ENCODE data around the gene ARHGAP21.

Gene ARHGAP21

DNA sequence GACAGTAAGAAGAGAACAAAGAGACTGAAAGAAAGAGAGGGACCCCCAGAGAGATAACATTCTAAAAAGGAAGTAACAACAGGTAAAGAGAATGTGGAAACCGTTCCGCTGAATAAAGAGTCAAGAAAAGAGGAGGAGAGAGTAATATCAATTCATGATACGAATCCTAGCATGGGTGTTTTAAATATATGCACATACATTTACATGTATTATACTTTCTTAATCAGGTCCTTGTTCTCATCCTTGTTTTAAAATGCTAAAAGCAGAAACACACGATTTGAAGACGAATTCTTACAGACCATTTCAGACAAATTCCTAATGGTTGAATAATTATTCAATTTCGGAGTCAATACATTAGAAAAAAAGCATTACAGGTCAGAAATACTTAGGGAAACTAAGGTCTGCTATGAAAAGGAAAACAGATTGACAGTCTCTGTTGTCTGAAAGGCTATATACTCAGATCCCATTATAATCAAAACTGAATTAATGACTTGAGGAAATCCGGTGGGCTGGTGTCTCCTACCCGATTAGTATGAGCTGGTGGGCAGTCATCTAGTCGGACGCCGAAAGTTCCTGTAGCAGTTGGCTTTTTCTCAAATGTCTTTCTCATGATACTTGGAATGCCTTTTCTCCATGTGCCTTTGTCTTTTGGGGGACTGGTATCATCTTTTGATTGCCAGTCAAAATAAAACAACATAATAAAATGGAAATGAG is 127.3 kb downstream of the ARHGAP21 start:
- TF ChIP-seq, protein P1, sequence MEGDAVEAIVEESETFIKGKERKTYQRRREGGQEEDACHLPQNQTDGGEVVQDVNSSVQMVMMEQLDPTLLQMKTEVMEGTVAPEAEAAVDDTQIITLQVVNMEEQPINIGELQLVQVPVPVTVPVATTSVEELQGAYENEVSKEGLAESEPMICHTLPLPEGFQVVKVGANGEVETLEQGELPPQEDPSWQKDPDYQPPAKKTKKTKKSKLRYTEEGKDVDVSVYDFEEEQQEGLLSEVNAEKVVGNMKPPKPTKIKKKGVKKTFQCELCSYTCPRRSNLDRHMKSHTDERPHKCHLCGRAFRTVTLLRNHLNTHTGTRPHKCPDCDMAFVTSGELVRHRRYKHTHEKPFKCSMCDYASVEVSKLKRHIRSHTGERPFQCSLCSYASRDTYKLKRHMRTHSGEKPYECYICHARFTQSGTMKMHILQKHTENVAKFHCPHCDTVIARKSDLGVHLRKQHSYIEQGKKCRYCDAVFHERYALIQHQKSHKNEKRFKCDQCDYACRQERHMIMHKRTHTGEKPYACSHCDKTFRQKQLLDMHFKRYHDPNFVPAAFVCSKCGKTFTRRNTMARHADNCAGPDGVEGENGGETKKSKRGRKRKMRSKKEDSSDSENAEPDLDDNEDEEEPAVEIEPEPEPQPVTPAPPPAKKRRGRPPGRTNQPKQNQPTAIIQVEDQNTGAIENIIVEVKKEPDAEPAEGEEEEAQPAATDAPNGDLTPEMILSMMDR (IDR thresholded peaks at IDR 0.05; ENCODE audit: insufficient read depth, low read depth, low read length, missing control alignments): no peak
- no peak overlapping the region for H3K4me3 ChIP-seq (ENCODE audit: low read depth, low read length)
- DNase-seq (ENCODE audit: low read depth): no peak

DNA sequence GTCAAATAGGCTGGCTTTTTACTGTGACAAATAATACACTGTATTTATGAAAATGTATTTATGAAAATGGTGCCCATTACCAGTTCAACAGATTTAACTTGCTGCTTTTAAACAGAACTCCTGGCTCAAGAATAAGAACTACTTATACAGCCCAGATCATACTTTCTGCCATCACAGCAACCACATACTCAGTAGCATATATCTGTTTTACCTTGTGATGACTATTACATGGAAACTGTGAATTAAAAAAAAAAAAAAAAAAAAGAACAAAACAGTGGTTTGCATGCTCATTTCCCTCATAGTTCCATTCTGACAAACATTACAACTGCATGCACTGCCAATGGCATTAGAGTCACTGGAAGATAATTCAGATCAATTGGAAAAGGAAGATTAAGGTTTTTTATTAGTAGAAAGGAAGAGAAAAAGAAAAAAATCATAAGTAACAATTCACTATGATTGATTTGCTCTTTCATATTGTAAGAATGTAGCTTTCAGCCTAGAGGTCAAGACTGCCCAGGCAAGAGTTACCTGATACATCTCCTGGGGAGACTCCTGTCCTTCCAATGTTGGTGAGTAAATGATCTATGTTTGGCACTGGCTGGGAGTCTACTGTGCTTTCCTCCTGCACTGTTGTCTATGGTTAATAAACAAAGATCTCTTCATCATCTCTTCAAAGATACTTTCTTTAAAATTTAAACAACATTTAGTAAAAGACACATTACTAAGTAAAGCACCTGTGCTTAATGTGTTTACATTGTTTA is 132.8 kb downstream of the ARHGAP21 start:
- DNase-seq (ENCODE audit: low read depth): no peak
- no peak overlapping the region for H3K4me3 ChIP-seq (ENCODE audit: low read depth, low read length)
- TF ChIP-seq, protein P1 (IDR thresholded peaks at IDR 0.05; ENCODE audit: insufficient read depth, low read depth, low read length, missing control alignments): no peak

DNA sequence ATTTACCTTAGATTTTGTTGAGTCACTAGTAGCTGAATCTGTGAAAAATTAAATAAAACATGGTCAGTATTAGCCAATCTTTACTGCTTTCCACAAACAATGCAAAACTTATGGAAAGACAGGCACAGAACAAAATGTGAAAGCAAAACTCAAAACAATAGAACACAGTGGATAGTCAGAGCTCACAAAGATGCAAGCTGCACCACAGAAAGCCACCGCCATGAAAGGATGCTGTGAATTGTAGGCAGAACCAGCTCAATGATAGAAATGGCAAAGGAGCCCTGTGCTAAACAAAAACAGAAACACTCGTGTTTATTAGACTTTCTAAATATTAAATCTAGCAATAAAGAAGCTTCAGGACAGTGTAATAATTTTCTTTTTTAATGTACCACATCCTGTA is 134.4 kb downstream of the ARHGAP21 start:
- no peak for DNase-seq (ENCODE audit: low read depth)
- TF ChIP-seq, protein P1 (IDR thresholded peaks at IDR 0.05; ENCODE audit: insufficient read depth, low read depth, low read length, missing control alignments): no peak

DNA sequence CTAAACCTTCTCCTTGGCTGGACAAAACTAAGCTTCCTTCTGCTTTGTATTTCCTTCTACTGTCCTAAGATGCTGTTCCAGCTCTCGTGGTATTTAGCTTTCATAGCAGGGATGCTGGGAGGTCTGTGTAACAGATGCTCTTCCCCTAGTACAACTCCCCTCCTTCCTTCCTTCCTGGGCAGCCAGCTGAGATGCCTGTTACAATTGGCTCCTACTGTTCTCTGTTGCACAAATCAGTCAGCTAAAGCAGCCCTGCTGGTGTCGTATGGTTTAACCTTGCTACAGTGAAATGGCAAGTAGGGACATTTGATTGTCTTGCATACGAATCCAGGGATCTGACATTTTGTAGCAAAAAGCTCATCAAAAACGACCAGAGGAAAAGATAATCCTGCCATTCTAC is 143.8 kb downstream of the ARHGAP21 start:
- TF ChIP-seq, protein P1 (IDR thresholded peaks at IDR 0.05; ENCODE audit: insufficient read depth, low read depth, low read length, missing control alignments): no peak
- no peak overlapping the region for H3K4me3 ChIP-seq (ENCODE audit: low read depth, low read length)
- DNase-seq (ENCODE audit: low read depth): no peak

More for the DNA sequence above, 134.4 kb downstream of the ARHGAP21 start:
- no peak overlapping the region for H3K4me3 ChIP-seq (ENCODE audit: low read depth, low read length)

DNA sequence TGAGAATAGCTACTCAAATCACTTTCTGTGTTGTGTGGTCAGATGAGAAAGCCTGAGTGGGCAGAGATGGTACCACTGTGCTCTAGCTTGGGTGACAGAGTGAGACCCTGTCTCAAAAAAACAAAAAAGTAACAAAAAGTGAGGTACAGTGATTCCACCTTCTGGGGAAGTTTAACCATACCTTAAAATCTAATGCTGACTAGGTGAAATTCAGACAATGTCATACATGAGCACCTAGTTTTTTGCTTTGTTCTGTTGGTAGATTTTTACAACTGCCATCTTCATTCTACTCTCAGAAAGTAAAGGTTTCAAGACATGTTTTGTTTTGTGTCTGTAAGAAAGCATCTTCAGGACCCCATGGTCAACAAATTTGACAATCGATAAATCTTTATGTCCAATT is 144.2 kb downstream of the ARHGAP21 start:
- no peak for DNase-seq (ENCODE audit: low read depth)
- no peak overlapping the region for H3K4me3 ChIP-seq (ENCODE audit: low read depth, low read length)
- TF ChIP-seq, protein P1 (IDR thresholded peaks at IDR 0.05; ENCODE audit: insufficient read depth, low read depth, low read length, missing control alignments): no peak

DNA sequence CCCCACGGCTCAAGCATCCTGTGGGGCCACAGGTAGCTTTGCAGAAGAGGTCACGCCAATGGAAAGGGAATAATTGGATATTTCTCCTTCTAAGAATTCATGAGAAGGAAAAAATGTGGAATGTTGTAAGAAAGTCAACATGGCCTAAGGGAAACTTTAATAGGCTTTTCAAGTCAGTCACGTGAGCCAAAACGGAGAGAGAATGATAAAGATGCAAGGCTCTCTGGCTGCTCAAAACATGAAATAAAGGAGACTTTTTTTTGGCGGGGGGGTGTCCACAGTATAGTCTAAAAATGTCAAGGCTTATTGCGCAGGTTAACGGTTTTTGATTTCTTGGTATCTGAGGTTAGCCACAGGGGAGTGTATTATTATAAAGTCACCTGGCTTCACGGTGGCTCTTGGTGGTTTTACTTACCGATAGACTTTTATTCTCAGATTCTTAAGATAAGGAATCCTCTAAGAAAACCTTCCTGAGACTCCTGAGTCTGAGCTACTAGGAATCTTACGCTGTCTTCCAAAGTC is 148.1 kb downstream of the ARHGAP21 start:
- DNase-seq (ENCODE audit: low read depth): no peak
- H3K4me3 ChIP-seq (ENCODE audit: low read depth, low read length): no peak overlapping the region
- TF ChIP-seq, protein P1 (IDR thresholded peaks at IDR 0.05; ENCODE audit: insufficient read depth, low read depth, low read length, missing control alignments): no peak

All from GM12865 (cell line).